ENCODE data around the gene CMSS1. TPM values are rescaled to one million over a fixed set of nuclear protein-coding genes. Genes with fewer than 3 reads are reported as not detected.

CMSS1 gene
- total and polyA plus RNA-seq, 3 donors from 2014 or later, result 24.6 to 47.9 (median 24.9) TPM

- TF ChIP-seq POLR2A (IDR thresholded peaks at IDR 0.05) (no peak), CTCF (IDR thresholded peaks at IDR 0.05) (no peak)
- no peak overlapping the region for H3K27ac ChIP-seq
- no peaks in the 10 kb centered on the region for H3K36me3 ChIP-seq (ENCODE audit: low read depth, missing control alignments)
- 86 to 96% methylated on average over 4 of the region's 4 CpGs for WGBS, 2 donors
- no peaks in the 10 kb centered on the region for H3K9me3 ChIP-seq
- H3K4me1 ChIP-seq, result peaks cover 12% of the 10 kb centered on the region
- DNase-seq, result no peak
- intact Hi-C loops (cut with DNase I; ENCODE audit: low total_unique reads), result no loop called here
- no peaks in the 10 kb centered on the region for H3K27me3 ChIP-seq
- no peak overlapping the region for H3K4me3 ChIP-seq
Measured at GRCh38 chr3:100189444-100189964, 371.8 kb downstream of the CMSS1 start.

- WGBS, 2 donors, result 94 to 98% methylated on average over 5 of the region's 5 CpGs
- intact Hi-C loops (cut with DNase I; ENCODE audit: low total_unique reads), result no loop called here
- Histone ChIP-seq H3K36me3 (ENCODE audit: low read depth, missing control alignments) (no peaks in the 10 kb centered on the region), H3K27ac (no peak overlapping the region), H3K4me3 (no peak overlapping the region), H3K9me3 (no peaks in the 10 kb centered on the region), H3K4me1 (no peaks in the 10 kb centered on the region), H3K27me3 (no peaks in the 10 kb centered on the region)
- DNase-seq, result no peak
- TF ChIP-seq POLR2A (IDR thresholded peaks at IDR 0.05) (no peak), CTCF (IDR thresholded peaks at IDR 0.05) (no peak)
Measured at GRCh38 chr3:100195375-100195774, 377.7 kb downstream of the CMSS1 start.

- WGBS, 2 donors, result 84 to 98% methylated on average over 7 to 8 of the region's 8 CpGs
- H3K4me3 ChIP-seq, result no peak overlapping the region
- no peaks in the 10 kb centered on the region for H3K27me3 ChIP-seq
- TF ChIP-seq CTCF (IDR thresholded peaks at IDR 0.05), result no peak
- TF ChIP-seq POLR2A (IDR thresholded peaks at IDR 0.05), result no peak
- no peaks in the 10 kb centered on the region for H3K9me3 ChIP-seq
- DNase-seq, result no peak
- H3K4me1 ChIP-seq, result no peaks in the 10 kb centered on the region
- H3K27ac ChIP-seq, result no peak overlapping the region
- intact Hi-C loops (cut with DNase I; ENCODE audit: low total_unique reads), result no loop called here
- no peaks in the 10 kb centered on the region for H3K36me3 ChIP-seq (ENCODE audit: low read depth, missing control alignments)
Measured at GRCh38 chr3:100197876-100198275, 380.2 kb downstream of the CMSS1 start.

GRCh38 chr3:100198579-100199269, 381.1 kb downstream of the CMSS1 start:
- TF ChIP-seq POLR2A (IDR thresholded peaks at IDR 0.05) (no peak), CTCF (IDR thresholded peaks at IDR 0.05) (no peak)
- DNase-seq, result no peak
- no peak overlapping the region for H3K4me3 ChIP-seq
- WGBS, 2 donors, result 94 to 100% methylated on average over 4 to 6 of the region's 6 CpGs
- no peaks in the 10 kb centered on the region for H3K4me1 ChIP-seq
- H3K27ac ChIP-seq, result no peak overlapping the region
- intact Hi-C loops (cut with DNase I; ENCODE audit: low total_unique reads), result no loop called here
- no peaks in the 10 kb centered on the region for H3K27me3 ChIP-seq
- H3K36me3 ChIP-seq (ENCODE audit: low read depth, missing control alignments), result no peaks in the 10 kb centered on the region
- H3K9me3 ChIP-seq, result no peaks in the 10 kb centered on the region

- no peak overlapping the region for H3K27ac ChIP-seq
- no peak overlapping the region for H3K4me3 ChIP-seq
- H3K9me3 ChIP-seq, result no peaks in the 10 kb centered on the region
- TF ChIP-seq POLR2A (IDR thresholded peaks at IDR 0.05) (no peak), CTCF (IDR thresholded peaks at IDR 0.05) (no peak)
- WGBS, 2 donors, result 78 to 79% methylated on average over 2 of the region's 2 CpGs
- no peaks in the 10 kb centered on the region for H3K27me3 ChIP-seq
- no peaks in the 10 kb centered on the region for H3K4me1 ChIP-seq
- DNase-seq, result no peak
- intact Hi-C loops (cut with DNase I; ENCODE audit: low total_unique reads), result no loop called here
- H3K36me3 ChIP-seq (ENCODE audit: low read depth, missing control alignments), result no peaks in the 10 kb centered on the region
Measured at GRCh38 chr3:100205171-100205570, 387.5 kb downstream of the CMSS1 start.
